ENCODE data around the gene MAT1A.
"Not testable (repeated sequence)": the region's sequence is repeated elsewhere in the genome, so short reads cannot be mapped to it uniquely, and the experiment has no call there.

MAT1A gene

GRCh38 chr10:80289451-80290287 is at the start of gene MAT1A:
MAT1A (minus strand) TSS chr10:80289658; CDS start chr10:80289423, 235 bp downstream.
- DNase-seq (ENCODE audit: low spot score in 2 of 2) (no peak), ATAC-seq (no peak)
- Mint-ChIP-seq H3K27ac (no peak within 1 kb of the TSS), H3K4me1 (peaks cover 5% of the 10 kb centered on the region), H3K4me3 (no peak within 1 kb of the TSS), H3K36me3 (no peaks in the 10 kb centered on the region), H3K9me3 (no peaks in the 10 kb centered on the region)

DNA sequence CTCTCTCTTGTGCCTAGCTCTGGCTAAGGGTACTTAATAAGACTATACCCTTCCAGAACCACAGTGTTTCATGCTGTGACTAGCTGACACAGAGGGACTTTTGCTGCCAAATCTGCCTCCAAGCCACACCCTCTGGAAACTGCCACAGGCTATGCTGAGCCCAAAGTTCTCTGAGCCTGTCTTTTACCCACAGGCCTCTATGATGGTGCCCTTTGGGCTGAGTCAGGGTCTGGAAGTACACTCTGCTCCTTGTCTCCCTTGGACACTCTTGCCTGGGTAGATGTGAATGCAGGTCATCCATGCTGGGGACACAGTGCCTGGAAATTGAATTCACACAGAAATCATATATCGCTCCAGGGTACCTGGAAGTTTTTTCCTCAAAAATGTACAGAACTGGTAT is 44.5 kb upstream of the MAT1A start:
- no peak overlapping the region for H3K27ac Mint-ChIP-seq

GRCh38 chr10:80324891-80325364 is 35.5 kb upstream of the MAT1A start:
- ATAC-seq, result no peak
- Mint-ChIP-seq H3K9me3 (no peaks in the 10 kb centered on the region), H3K4me3 (no peak overlapping the region)

More for the DNA sequence above, 44.5 kb upstream of the MAT1A start:
- H3K4me1 Mint-ChIP-seq, result no peaks in the 10 kb centered on the region
- peak; percentile 42 for ATAC-seq
- H3K4me3 Mint-ChIP-seq, result no peak overlapping the region
- H3K36me3 Mint-ChIP-seq, result no peaks in the 10 kb centered on the region
- DNase-seq (ENCODE audit: low spot score in 2 of 2), result no peak
- no peaks in the 10 kb centered on the region for H3K9me3 Mint-ChIP-seq

DNA sequence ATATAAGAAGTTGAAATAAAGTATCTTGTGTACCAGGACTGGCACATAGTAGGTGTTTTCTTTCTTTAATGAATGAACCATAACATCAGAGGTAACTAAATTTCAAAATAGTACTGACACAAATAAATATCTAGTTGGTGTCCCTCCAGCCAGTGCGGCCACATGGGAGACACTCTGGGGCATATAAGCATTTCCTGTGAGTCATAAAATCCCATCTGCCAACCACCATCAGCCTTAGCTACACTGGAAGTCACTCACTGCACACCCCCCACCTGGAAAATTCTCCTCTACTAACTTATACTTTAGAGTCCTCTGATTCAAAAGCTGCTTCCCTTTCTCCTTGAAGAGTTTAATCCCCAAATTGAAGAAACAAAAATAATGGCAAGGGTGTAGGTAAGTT is 34.6 kb upstream of the MAT1A start:
- Mint-ChIP-seq H3K27ac (no peak overlapping the region), H3K4me3 (no peak overlapping the region), H3K36me3 (no peaks in the 10 kb centered on the region), H3K4me1 (no peaks in the 10 kb centered on the region), H3K9me3 (no peaks in the 10 kb centered on the region)
- DNase-seq (ENCODE audit: low spot score in 2 of 2) (no peak), ATAC-seq (no peak)

More at GRCh38 chr10:80324891-80325364, 35.5 kb upstream of the MAT1A start:
- no peak for DNase-seq (ENCODE audit: low spot score in 2 of 2)
- Mint-ChIP-seq H3K36me3 (no peaks in the 10 kb centered on the region), H3K4me1 (no peaks in the 10 kb centered on the region), H3K27ac (no peak overlapping the region)

GRCh38 chr10:80323311-80323710 is 33.9 kb upstream of the MAT1A start:
- H3K27ac Mint-ChIP-seq, result no peak overlapping the region
- H3K9me3 Mint-ChIP-seq, result no peaks in the 10 kb centered on the region
- no peak for ATAC-seq
- H3K36me3 Mint-ChIP-seq, result no peaks in the 10 kb centered on the region
- no peaks in the 10 kb centered on the region for H3K4me1 Mint-ChIP-seq
- DNase-seq (ENCODE audit: low spot score in 2 of 2), result no peak
- no peak overlapping the region for H3K4me3 Mint-ChIP-seq

DNA sequence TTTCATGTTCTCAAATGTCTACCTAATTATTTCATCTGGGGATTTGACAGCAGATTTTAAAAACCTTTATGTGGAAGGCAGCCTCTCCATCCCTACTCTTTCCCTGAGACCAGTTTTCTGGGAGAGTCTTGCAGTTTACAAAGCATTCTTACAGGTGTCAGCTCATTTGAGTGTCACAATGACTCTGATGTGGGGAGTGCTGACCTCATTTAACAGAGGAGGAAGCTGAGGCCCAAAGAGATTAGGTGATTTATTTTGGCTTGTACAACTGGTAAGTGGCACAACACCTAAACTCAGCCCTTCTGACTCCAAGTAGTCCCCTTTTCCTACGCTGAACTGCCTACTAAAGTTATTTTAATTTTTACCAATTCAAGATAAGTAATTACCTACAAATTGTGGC is 33.3 kb upstream of the MAT1A start:
- Mint-ChIP-seq H3K9me3 (no peaks in the 10 kb centered on the region), H3K4me1 (no peaks in the 10 kb centered on the region), H3K4me3 (no peak overlapping the region), H3K27ac (no peak overlapping the region), H3K36me3 (no peaks in the 10 kb centered on the region)
- no peak for DNase-seq (ENCODE audit: low spot score in 2 of 2)
- no peak for ATAC-seq

GRCh38 chr10:80322158-80322557 is 32.7 kb upstream of the MAT1A start:
- Mint-ChIP-seq H3K27ac (no peak overlapping the region), H3K4me1 (no peaks in the 10 kb centered on the region), H3K4me3 (no peak overlapping the region), H3K36me3 (no peaks in the 10 kb centered on the region), H3K9me3 (no peaks in the 10 kb centered on the region)
- no peak for DNase-seq (ENCODE audit: low spot score in 2 of 2)
- no peak for ATAC-seq

DNA sequence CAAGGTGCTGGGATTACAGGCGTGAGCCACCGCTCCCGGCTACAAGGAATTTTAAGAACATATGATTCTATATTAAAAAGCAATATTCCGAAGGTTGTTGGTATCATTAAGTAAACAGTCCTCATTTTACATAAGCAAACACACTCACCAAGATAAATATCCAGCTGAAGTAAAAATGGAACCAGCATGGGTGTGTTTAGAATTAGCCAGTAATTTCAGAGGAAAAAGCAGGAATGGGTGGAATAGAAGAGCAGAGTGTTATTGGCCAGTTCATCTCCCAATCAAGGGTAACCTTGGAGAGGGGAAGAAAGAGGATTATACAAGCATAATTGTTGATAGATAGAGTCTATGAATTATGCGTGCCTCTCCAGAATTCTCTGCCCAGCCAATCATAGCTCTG is 31.7 kb upstream of the MAT1A start:
- no peak overlapping the region for H3K27ac Mint-ChIP-seq
- H3K4me1 Mint-ChIP-seq, result no peaks in the 10 kb centered on the region
- no peak overlapping the region for H3K4me3 Mint-ChIP-seq
- no peaks in the 10 kb centered on the region for H3K36me3 Mint-ChIP-seq
- DNase-seq (ENCODE audit: low spot score in 2 of 2) (no peak), ATAC-seq (no peak)
- H3K9me3 Mint-ChIP-seq, result no peaks in the 10 kb centered on the region

DNA sequence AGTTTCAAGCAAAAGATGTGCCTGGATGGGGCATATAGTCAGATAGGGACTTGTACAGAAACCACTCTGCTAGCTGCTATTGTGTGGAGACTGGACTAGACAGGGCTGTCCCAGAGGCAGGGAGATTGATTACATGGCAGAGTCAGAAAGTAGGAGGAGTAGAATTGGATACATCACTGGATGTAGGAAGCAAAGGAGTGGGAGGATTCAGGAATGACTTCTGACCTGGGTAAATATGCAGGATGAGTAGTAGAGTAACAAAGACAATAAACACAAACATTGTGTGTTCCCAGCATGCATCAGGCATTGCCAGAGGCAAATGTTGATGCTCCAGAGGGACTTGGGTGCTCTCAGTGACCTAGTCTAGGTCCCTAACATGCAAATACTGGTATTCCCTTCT is 30.9 kb upstream of the MAT1A start:
- no peaks in the 10 kb centered on the region for H3K9me3 Mint-ChIP-seq
- H3K27ac Mint-ChIP-seq, result no peak overlapping the region
- no peak for ATAC-seq
- no peaks in the 10 kb centered on the region for H3K36me3 Mint-ChIP-seq
- no peak for DNase-seq (ENCODE audit: low spot score in 2 of 2)
- no peak overlapping the region for H3K4me3 Mint-ChIP-seq
- H3K4me1 Mint-ChIP-seq, result no peaks in the 10 kb centered on the region

DNA sequence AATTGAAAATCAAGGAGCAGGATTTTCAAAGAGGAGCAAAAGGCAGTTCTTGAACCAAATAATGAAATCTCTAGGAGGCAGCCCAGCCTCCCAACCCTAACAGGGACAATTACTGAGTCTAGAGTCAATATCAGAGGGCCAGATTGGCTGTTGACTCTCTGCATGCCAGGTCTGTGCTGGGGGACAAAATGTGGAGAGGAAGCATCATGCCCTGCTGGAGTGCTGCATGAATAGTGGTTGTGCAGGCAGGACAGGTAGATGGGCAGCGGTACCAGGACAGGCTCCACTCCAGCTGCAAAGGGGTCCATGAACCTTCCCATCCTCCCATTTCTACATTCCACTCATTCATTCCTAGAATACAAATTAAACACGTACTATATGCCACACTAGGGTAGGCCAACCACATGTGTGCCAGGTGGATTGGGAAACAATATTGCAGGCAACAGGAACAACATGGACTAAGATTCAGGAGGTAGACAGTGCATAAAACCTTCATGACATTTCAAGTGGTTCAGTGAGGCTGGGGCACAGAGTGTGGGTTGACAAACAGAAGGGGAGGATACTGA is 30.4 kb upstream of the MAT1A start:
- ATAC-seq, result no peak
- H3K36me3 Mint-ChIP-seq, result no peaks in the 10 kb centered on the region
- DNase-seq (ENCODE audit: low spot score in 2 of 2), result no peak

GRCh38 chr10:80319318-80319717 is 29.9 kb upstream of the MAT1A start:
- Mint-ChIP-seq H3K27ac (no peak overlapping the region), H3K4me3 (no peak overlapping the region), H3K9me3 (no peaks in the 10 kb centered on the region), H3K4me1 (no peaks in the 10 kb centered on the region), H3K36me3 (no peaks in the 10 kb centered on the region)
- ATAC-seq (no peak), DNase-seq (ENCODE audit: low spot score in 2 of 2) (no peak)

More for the DNA sequence above, 30.4 kb upstream of the MAT1A start:
- Mint-ChIP-seq H3K4me3 (no peak overlapping the region), H3K9me3 (no peaks in the 10 kb centered on the region), H3K4me1 (no peaks in the 10 kb centered on the region), H3K27ac (no peak overlapping the region)

- DNase-seq (ENCODE audit: low spot score in 2 of 2), result no peak
- H3K4me3 Mint-ChIP-seq, result no peak overlapping the region
- no peak for ATAC-seq
- no peaks in the 10 kb centered on the region for H3K4me1 Mint-ChIP-seq
- H3K36me3 Mint-ChIP-seq, result no peaks in the 10 kb centered on the region
- H3K9me3 Mint-ChIP-seq, result no peaks in the 10 kb centered on the region
- H3K27ac Mint-ChIP-seq, result no peak overlapping the region
These were observed 29.3 kb upstream of the MAT1A start for GRCh38 chr10:80318742-80319141.

DNA sequence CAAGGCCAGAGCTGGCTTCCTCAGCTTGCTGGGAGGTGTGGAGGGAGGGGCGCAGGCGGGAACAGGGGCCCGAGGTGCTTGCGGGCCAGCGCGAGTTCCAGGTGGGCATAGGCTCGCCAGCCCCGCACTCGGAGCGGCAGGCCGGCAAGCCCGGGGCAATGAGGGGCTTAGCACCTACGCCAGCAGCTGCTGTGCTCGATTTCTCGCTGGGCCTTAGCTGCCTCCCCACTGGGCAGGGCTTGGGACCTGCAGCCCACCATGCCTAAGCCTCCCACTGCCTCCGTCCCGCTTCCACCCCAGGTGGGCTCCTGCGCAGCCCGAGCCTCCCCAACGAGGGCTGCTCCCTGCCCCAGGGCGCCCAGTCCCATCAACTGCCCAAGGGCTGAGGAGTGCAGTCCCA is 25.9 kb upstream of the MAT1A start:
- no peaks in the 10 kb centered on the region for H3K9me3 Mint-ChIP-seq
- ATAC-seq (peak; percentile 28), DNase-seq (ENCODE audit: low spot score in 2 of 2) (no peak)
- H3K4me1 Mint-ChIP-seq, result no peaks in the 10 kb centered on the region
- no peak overlapping the region for H3K27ac Mint-ChIP-seq
- H3K4me3 Mint-ChIP-seq, result no peak overlapping the region
- no peaks in the 10 kb centered on the region for H3K36me3 Mint-ChIP-seq

- Mint-ChIP-seq H3K36me3 (peaks cover 4% of the 10 kb centered on the region), H3K9me3 (no peaks in the 10 kb centered on the region), H3K4me3 (no peak overlapping the region), H3K4me1 (no peaks in the 10 kb centered on the region), H3K27ac (no peak overlapping the region)
- DNase-seq (ENCODE audit: low spot score in 2 of 2) (no peak), ATAC-seq (no peak)
These were observed 24.1 kb upstream of the MAT1A start for GRCh38 chr10:80313523-80313922.

DNA sequence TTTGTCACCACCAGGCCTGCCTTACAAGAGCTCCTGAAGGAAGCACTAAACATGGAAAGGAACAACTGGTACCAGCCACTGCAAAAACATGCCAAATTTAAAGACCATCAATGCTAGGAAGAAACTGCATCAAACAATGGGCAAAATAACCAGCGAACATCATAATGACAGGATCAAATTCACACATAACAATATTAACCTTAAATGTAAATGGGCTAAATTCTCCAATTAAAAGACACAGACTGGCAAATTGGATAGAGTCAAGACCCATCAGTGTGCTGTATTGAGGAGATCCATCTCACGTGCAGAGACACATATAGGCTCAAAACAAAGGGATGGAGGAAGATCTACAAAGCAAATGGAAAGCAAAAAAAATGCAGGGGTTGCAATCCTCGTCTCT is 16.5 kb upstream of the MAT1A start:
- H3K27ac Mint-ChIP-seq; H3K4me3 Mint-ChIP-seq; H3K9me3 Mint-ChIP-seq; ATAC-seq; DNase-seq (ENCODE audit: low spot score in 2 of 2); H3K36me3 Mint-ChIP-seq; H3K4me1 Mint-ChIP-seq: not testable (repeated sequence)

DNA sequence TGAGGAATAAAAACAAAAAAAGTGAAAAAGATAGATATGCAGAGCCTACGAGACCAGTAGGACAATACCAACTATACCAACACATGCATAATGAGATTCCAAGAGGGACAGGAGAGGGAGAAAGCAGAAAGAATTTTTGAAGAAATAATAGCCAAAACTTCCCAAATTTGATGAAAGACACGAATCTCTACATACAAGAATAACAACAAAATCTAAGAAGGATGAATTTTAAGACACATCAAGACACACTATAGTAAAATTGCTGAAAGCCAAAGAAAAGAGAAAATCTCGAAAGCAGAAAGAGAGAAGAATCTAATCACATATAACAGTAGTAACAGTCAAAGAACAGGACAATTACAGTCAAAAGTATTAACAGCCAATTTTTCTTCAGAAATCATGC is 7.5 kb upstream of the MAT1A start:
- no peak for ATAC-seq
- Mint-ChIP-seq H3K36me3 (peaks cover 6% of the 10 kb centered on the region), H3K27ac (no peak overlapping the region), H3K4me1 (no peaks in the 10 kb centered on the region), H3K9me3 (peaks cover 11% of the 10 kb centered on the region), H3K4me3 (no peak overlapping the region)
- no peak for DNase-seq (ENCODE audit: low spot score in 2 of 2)
